GM12891 (cell line): ENCODE results near the gene COL6A2.

ENCODE experiments used
- DNase-seq: peaks from one replicate; pipeline ENCODE4 v3.0.0; 2011; ENCODE audit warnings: low spot score; ENCODE audit not compliant: insufficient read length
- FAIRE-seq: peaks from 2 replicates; lab custom pipeline; 2011; peaks lifted over from hg19 to GRCh38; lab: Jason Lieb, UNC
- PAX5 ChIP-seq: IDR thresholded peaks from 2 replicates; pipeline ENCODE4 v1.6.1; 2011; ENCODE audit warnings: low read length, moderate library complexity, mild to moderate bottlenecking; ENCODE audit not compliant: insufficient read depth, severe bottlenecking
- POLR2A ChIP-seq: IDR thresholded peaks from 2 replicates; pipeline ENCODE4 v1.6.1; 2011; ENCODE audit warnings: low read depth, low read length, control low read depth
- POLR2AphosphoS5 ChIP-seq: IDR thresholded peaks from 2 replicates; pipeline ENCODE4 v1.6.1; 2011; ENCODE audit warnings: low read depth, low read length, control low read depth
- POU2F2 ChIP-seq: IDR thresholded peaks from 2 replicates; pipeline ENCODE4 v1.6.1; 2011; ENCODE audit warnings: low read depth, mild to moderate bottlenecking, control low read depth, low read length, moderate library complexity
- SPI1 ChIP-seq: IDR thresholded peaks from 2 replicates; pipeline ENCODE4 v1.6.1; 2011; ENCODE audit warnings: low read depth, low read length, control low read depth
- TAF1 ChIP-seq: IDR thresholded peaks from 2 replicates; pipeline ENCODE4 v1.6.1; 2011; ENCODE audit warnings: low read depth, low read length, control low read depth

The COL6A2 gene

GRCh38 chr21:46111857-46112724 is 14.2 kb downstream of the COL6A2 start:
- no peak for FAIRE-seq
- TF ChIP-seq POU2F2 (no peak), PAX5 (no peak), POLR2AphosphoS5 (no peak), TAF1 (no peak), POLR2A (no peak), SPI1 (no peak)
- DNase-seq = peak; percentile 10

DNA sequence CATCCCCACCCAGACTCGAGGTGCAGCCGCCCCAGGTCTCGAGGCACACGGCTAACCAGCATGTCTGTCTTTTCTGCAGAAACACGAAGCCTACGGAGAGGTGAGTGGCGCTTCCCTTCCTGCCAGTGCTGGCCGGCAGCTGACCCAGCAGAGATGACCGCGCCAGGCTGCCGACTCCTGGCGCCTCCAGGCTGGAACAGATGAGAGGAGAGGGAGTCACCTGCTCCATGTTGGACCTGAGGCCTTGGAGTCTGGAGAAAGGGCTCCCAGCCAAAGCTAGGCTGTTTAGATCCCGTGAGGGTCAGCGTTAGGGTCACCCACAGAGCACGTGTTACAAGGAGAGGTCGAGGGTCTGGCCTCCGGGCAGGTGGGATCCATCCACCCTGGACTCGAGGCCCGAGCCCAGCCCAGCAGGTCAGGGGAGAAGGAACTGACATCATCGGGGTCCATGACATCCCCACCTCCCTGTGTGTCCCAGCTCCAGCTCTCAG is 14.9 kb downstream of the COL6A2 start:
- FAIRE-seq (no peak), DNase-seq (peak; percentile 11)
- no peak for TF ChIP-seq POLR2AphosphoS5
- TF ChIP-seq PAX5 = no peak
- no peak for TF ChIP-seq TAF1
- TF ChIP-seq POU2F2 = no peak
- TF ChIP-seq POLR2A = no peak
- TF ChIP-seq SPI1 = no peak

GRCh38 chr21:46113497-46114176 is 15.7 kb downstream of the COL6A2 start:
- no peak for FAIRE-seq
- TF ChIP-seq POLR2AphosphoS5 (no peak), SPI1 (no peak), TAF1 (no peak), POLR2A (no peak), PAX5 (no peak), POU2F2 (no peak)
- DNase-seq = peak; percentile 16

DNA sequence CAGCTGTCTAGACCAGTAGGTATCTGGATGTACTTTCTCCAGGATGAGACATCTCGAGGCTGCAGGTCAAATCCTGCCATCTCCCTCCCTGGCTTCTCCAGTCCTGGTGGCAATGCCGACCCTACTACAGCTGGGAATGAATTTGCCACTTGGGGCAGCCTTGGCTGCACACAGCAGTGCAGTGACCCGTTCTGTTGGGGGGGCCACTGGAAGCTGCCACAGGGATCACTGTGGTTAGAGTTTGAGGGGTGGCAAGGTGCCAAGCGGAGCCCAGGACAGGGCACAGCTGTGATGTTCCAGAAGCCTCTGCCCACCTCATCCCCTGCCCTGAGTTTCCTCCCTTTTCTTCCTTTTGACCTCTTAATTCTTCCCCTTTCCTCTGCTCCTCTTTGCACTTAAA is 17.1 kb downstream of the COL6A2 start:
- FAIRE-seq = no peak

DNA sequence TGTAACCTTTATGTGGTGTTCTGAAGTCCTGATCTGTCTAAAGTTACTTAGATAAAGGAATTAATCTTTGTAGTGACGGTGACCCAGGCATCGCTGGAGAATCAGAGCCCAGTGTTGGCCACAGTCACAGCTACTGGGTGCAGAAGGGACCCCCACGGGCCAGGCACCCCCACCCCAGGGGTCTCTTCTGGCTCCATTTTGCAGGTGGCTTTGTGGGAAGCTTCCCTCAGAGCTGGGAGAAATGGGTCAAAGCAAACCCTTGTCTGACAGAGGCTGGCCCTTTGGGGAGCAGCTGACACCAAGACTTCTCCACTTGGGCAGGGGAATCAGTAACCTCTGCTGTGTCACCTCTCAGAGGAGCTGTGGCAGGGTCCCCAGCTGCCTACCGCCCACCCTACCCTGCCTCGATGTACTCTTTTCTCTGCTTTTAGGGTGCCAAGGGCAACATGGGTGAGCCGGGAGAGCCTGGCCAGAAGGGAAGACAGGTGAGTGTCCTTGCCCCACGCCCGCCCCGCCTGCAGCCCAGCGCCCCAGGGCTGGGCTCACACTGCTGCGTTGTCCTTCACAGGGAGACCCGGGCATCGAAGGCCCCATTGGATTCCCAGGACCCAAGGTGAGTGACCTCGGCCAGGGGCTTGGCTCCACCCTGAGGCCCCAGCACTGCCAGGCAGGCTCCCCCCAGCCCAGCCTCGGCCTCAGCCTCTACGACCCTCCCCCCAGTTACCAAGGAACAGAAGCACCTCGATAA is 17.7 kb downstream of the COL6A2 start:
- FAIRE-seq = no peak
- TF ChIP-seq POU2F2 (no peak), POLR2AphosphoS5 (no peak), TAF1 (no peak), SPI1 (no peak), PAX5 (no peak), POLR2A (no peak)
- DNase-seq = no peak

More for the DNA sequence above, 17.1 kb downstream of the COL6A2 start:
- TF ChIP-seq TAF1 = no peak
- TF ChIP-seq POU2F2 = no peak
- no peak for TF ChIP-seq SPI1
- no peak for TF ChIP-seq PAX5
- TF ChIP-seq POLR2A = no peak
- TF ChIP-seq POLR2AphosphoS5 = no peak
- no peak for DNase-seq

- TF ChIP-seq POLR2AphosphoS5 (no peak), PAX5 (no peak), POLR2A (no peak), SPI1 (no peak), POU2F2 (no peak), TAF1 (no peak)
- DNase-seq (peak; percentile 9), FAIRE-seq (no peak)
Measured at GRCh38 chr21:46116189-46116775, 18.4 kb downstream of the COL6A2 start.

DNA sequence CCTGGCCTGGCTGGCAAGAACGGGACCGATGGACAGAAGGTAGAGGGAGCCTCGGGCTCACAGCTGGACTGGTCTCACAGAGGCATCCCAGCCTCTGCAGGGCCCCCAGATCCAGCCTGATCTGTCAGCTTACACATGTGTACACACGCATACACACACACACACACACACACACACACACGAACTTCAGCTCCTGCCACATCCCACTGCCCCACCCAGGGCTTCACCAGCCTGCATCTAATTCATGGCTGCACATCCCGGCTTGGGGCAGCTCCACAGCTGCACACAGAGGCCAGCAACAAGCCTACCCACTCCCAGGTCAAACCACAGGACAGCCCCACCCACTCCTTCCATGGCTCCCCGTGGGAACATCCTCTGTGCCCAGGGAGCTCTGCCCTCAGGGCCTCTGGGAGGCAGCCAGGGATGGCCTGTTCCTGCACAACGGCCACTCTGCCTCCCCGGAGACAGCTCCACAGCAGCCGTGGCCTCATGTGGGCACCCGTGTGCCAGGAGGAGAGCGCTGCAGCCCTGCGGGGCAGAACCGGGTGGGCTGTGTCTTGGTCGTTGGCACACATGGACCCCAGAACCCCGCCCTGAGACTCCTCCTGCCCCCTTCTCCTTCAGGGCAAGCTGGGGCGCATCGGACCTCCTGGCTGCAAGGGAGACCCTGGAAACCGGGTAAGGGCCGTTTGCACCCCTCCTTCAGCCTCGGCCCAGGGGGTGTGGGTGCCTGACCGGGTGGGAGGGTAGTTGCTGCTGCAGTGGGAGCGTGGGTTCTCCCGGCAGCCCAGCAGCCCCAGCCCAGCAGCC is 19.1 kb downstream of the COL6A2 start:
- TF ChIP-seq POLR2A = no peak
- TF ChIP-seq POU2F2 = no peak
- TF ChIP-seq PAX5 = no peak
- TF ChIP-seq SPI1 = no peak
- TF ChIP-seq POLR2AphosphoS5 = no peak
- no peak for TF ChIP-seq TAF1
- DNase-seq = peak; percentile 15
- no peak for FAIRE-seq

DNA sequence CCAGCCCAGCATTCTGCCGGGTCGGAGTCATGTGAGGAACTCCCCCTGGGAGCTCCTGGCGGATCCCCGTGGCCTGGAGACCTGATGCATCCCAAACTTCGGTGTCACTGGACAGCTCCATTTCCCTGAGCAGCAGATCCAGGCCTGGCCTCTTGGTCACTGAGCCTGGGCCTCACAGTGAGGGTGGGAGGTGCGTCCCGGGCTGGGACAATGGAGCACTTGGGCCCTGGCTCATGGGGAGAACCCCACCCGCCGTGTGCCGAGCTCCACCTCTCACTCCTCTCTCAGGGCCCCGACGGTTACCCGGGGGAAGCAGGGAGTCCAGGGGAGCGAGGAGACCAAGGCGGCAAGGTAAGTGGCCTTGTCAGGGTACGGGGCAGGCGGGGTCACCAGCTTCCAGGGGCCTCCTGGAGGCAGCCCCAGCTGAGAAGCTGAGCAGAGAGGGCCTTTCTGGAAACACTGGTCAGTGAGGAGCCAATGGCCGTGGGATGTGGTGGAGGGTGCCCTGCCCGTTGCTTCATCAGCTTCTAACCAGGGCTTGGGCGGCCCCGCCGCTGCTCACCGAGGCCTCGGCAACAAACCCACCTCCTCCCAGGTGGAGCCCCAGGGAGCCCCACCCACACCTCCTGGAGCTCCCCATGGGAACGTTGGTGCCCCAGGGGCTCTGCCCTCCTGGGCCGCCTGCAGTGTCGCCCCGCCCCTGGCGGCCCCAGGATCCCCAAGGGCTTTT is 19.8 kb downstream of the COL6A2 start:
- FAIRE-seq (no peak), DNase-seq (peak; percentile 24)
- no peak for TF ChIP-seq TAF1
- no peak for TF ChIP-seq POU2F2
- no peak for TF ChIP-seq PAX5
- TF ChIP-seq POLR2AphosphoS5 = no peak
- no peak for TF ChIP-seq SPI1
- no peak for TF ChIP-seq POLR2A
